ENCODE results near the gene COQ7. TPM values are rescaled to one million over a fixed set of nuclear protein-coding genes. Genes with fewer than 3 reads are reported as not detected.

Gene COQ7
- total and polyA plus RNA-seq, 2 experiments from 2014 or later = 17.9 to 21.7 TPM

DNA sequence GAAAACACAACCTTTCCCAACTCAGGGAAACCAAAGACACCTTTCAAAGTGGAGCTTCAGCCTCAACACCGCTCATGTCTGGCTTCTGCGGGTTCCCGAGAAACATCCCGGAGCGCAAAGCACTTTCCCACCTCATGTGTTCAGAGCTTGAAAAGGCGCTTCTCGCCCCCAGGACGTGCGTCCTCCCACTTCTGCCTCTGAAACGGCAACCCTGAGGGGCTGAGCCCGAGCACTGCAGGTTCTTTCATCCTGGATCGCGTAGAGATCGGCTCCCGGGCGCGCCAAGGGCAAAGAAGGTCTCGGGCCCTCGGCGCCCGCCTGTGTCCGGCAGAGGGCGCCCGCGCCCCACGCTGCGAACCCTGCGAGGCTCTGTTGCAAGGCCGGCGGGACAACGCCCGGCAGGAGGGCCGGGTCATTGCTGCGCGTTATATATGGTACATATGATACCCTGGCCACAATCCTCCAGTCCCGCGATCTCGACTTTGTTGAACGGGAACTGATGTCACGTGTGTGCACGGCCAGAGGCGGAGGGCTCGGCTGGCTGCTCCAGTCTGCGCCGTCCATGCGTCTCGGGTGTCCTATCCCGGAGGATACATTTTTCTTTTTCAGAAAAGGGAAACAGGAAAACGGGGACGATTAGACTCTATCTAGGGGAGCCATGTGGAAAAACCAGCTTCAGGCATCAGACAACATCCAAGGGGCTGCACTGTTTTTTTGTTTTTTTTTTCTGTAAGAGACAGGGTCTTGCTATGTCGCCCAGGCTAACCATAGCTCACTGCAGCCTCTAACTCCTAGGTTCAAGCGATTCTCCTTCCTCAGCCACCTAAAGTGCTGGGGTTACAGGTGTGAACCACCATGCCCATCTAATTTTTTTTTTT is 19.1 kb downstream of the COQ7 start:
- H3K36me3 Mint-ChIP-seq (ENCODE audit: low read depth) = peaks cover 14% of the 10 kb centered on the region
- ATAC-seq = peak; percentile 98
- peaks cover 11% of the 10 kb centered on the region for H3K27me3 Mint-ChIP-seq (ENCODE audit: insufficient read depth, low read depth, poor library complexity)
- Histone ChIP-seq H2AFZ (peak overlapping the region; percentile 97), H3K9me2 (ENCODE audit: insufficient read depth) (0 out of 2 replicates have a peak, but pooled peaks cover 3% of the 10 kb centered on the region), H3K4me2 (peak overlapping the region; percentile 81), H3F3A (replicated peaks; ENCODE audit: low read depth) (no peaks in the 10 kb centered on the region), H3K4me3 (peak overlapping the region; percentile 52), H3K4me1 (ENCODE audit: insufficient read depth) (no peaks in the 10 kb centered on the region), H3K27ac (ENCODE audit: low read depth) (no peak overlapping the region), H3K27me3 (ENCODE audit: insufficient read depth) (peaks cover 18% of the 10 kb centered on the region), H3K79me2 (replicated peaks; ENCODE audit: insufficient read depth) (no peaks in the 10 kb centered on the region), H4K20me1 (replicated peaks; ENCODE audit: insufficient read depth) (no peaks in the 10 kb centered on the region), H3K36me3 (ENCODE audit: insufficient read depth) (no peaks in the 10 kb centered on the region)
- H3K4me1 Mint-ChIP-seq = no peaks in the 10 kb centered on the region
- 0 out of 3 replicates have a peak, but pooled peaks cover 3% of the 10 kb centered on the region for H3K9me3 Mint-ChIP-seq
- no peak overlapping the region for H3K27ac Mint-ChIP-seq
- peak overlapping the region; percentile 63 for H3K4me3 Mint-ChIP-seq
- no peak for TF ChIP-seq POLR2AphosphoS5 (IDR thresholded peaks at IDR 0.05; ENCODE audit: low read depth)
- TF ChIP-seq, protein P1, sequence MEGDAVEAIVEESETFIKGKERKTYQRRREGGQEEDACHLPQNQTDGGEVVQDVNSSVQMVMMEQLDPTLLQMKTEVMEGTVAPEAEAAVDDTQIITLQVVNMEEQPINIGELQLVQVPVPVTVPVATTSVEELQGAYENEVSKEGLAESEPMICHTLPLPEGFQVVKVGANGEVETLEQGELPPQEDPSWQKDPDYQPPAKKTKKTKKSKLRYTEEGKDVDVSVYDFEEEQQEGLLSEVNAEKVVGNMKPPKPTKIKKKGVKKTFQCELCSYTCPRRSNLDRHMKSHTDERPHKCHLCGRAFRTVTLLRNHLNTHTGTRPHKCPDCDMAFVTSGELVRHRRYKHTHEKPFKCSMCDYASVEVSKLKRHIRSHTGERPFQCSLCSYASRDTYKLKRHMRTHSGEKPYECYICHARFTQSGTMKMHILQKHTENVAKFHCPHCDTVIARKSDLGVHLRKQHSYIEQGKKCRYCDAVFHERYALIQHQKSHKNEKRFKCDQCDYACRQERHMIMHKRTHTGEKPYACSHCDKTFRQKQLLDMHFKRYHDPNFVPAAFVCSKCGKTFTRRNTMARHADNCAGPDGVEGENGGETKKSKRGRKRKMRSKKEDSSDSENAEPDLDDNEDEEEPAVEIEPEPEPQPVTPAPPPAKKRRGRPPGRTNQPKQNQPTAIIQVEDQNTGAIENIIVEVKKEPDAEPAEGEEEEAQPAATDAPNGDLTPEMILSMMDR (conservative IDR thresholded peaks at IDR 0.05; ENCODE audit: low read depth in 2 of 2) = peak; percentile 91 to 98
- DNase-seq (ENCODE audit: low spot score) = peak; percentile 92

DNA sequence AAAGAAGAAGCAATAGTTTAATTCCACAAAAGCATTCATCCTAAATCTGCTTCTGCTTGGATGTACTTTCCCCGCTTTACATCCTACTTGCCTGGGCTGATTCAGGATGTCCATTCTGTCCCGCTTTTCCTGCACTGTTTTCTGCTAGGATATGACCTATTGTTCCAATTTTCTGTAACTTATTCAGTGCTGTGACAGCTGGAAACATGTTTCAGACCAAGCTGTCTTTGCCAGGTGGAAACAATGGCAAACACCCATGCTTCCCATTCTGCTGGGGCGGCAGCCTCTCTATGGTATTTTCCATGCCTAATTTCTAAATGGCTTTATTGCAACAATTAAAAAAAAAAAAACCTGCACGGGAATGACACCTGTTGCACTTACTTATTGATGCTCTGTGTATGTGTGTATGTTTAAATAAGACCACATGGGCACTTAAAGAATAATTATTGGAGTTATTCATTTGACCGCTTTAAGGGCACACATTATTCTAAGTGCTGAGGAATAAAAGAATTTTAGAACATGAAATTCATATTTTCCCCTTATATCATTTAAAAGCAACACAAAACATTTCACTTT is 21.0 kb downstream of the COQ7 start:
- peaks cover 12% of the 10 kb centered on the region for H3K27me3 Mint-ChIP-seq (ENCODE audit: insufficient read depth, low read depth, poor library complexity)
- H4K20me1 ChIP-seq (replicated peaks; ENCODE audit: insufficient read depth) = no peaks in the 10 kb centered on the region
- H3K4me3 ChIP-seq = no peak overlapping the region
- H3K27me3 ChIP-seq (ENCODE audit: insufficient read depth) = peaks cover 18% of the 10 kb centered on the region
- H3K4me1 ChIP-seq (ENCODE audit: insufficient read depth) = no peaks in the 10 kb centered on the region
- no peaks in the 10 kb centered on the region for H3K36me3 ChIP-seq (ENCODE audit: insufficient read depth)
- H3K4me2 ChIP-seq = no peak overlapping the region
- no peak for DNase-seq (ENCODE audit: low spot score)
- no peak overlapping the region for H2AFZ ChIP-seq
- no peaks in the 10 kb centered on the region for H3K36me3 Mint-ChIP-seq (ENCODE audit: low read depth)
- H3K27ac ChIP-seq (ENCODE audit: low read depth) = no peak overlapping the region
- H3F3A ChIP-seq (replicated peaks; ENCODE audit: low read depth) = no peaks in the 10 kb centered on the region
- H3K4me1 Mint-ChIP-seq = no peaks in the 10 kb centered on the region
- H3K9me3 Mint-ChIP-seq = peaks cover 7% of the 10 kb centered on the region; the same call in 1 of the 3 replicates
- TF ChIP-seq POLR2AphosphoS5 (IDR thresholded peaks at IDR 0.05; ENCODE audit: low read depth) (no peak), JUNB (IDR thresholded peaks at IDR 0.05; ENCODE audit: unreplicated experiment) (no peak), CREB1 (CRISPR knock-in tag; IDR thresholded peaks at IDR 0.05; ENCODE audit: low read depth) (no peak), STAT1 (IDR thresholded peaks at IDR 0.05; ENCODE audit: unreplicated experiment) (no peak), ZNF114 (CRISPR knock-in tag; IDR thresholded peaks at IDR 0.05) (no peak), NANOG (IDR thresholded peaks at IDR 0.05; ENCODE audit: borderline replicate concordance) (no peak), ZNF331 (CRISPR knock-in tag; IDR thresholded peaks at IDR 0.05; ENCODE audit: low read depth) (no peak)
- TF ChIP-seq, protein P1 (conservative IDR thresholded peaks at IDR 0.05; ENCODE audit: low read depth in 2 of 2) = no peak
- no peak for ATAC-seq
- H3K27ac Mint-ChIP-seq = no peak overlapping the region
- H3K9me2 ChIP-seq (ENCODE audit: insufficient read depth) = 0 out of 2 replicates have a peak, but pooled peaks cover 3% of the 10 kb centered on the region
- H3K79me2 ChIP-seq (replicated peaks; ENCODE audit: insufficient read depth) = no peaks in the 10 kb centered on the region
- H3K4me3 Mint-ChIP-seq = no peak overlapping the region

Measured in GM23338 (cell line).